ENCODE data around the gene OR4D6.

DNA sequence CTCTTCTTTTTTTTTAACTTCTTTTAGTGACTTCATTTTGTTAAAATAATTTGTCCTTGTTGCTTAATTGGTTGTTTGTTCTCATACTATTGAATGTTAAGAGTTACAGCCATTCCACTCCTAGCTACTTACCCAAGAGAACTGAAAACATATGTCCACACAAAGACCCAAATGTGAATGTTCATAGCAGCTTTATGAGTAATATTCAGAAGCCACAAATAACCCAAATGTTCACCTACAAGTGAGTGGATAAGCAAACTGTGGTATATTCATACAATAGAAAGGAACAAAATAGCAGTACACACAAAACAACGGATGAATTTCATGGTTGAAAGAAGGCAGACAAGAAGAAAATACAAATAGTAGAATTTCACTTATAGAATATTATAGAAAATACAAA lies 45.2 kb downstream of the OR4D6 start:
- no peak for TF ChIP-seq EZH2 (IDR thresholded peaks at IDR 0.05)
- no peak for TF ChIP-seq POLR2AphosphoS5 (IDR thresholded peaks at IDR 0.05; ENCODE audit: borderline replicate concordance, low read depth, low read length)
